A549 (cell line): ENCODE data around the gene P4HTM. TPM values are rescaled to one million over a fixed set of nuclear protein-coding genes. Genes with fewer than 3 reads are reported as not detected.

Source experiments
- ATAC-seq, 2 experiments: fragments of 200-7000 bp in 1 of 2; fragments of >200 bp in 1 of 2; cut with Nextera tagmentation in 1 of 2; cut with Tn5 transposase in 1 of 2; 3 replicates each; pipeline versions ENCODE4 v1.8.0 to v1.9.1; 2018 to 2020; ENCODE audit warnings: mild to moderate bottlenecking in 1 of 2, moderate library complexity in 1 of 2
- CTCF ChIA-PET: fragments of 300-600 bp; sonication (Branson Sonifier 250); formaldehyde crosslinking; extraction: SDS; loops from one replicate; lab custom pipeline; 2021; ENCODE audit warnings: antibody characterized with exemption, inconsistent platforms; lab: Yijun Ruan, JAX
- POLR2A ChIA-PET: fragments of 350-600 bp; formaldehyde crosslinking; extraction: SDS; loops from one replicate; lab custom pipeline; 2021; ENCODE audit warnings: antibody characterized with exemption, inconsistent platforms; lab: Yijun Ruan, JAX
- DNase-seq, 2 experiments: peaks; one replicate each; pipeline versions ENCODE4 v3.0.0 to v3.0.0-alpha.2; 2011 to 2016; ENCODE audit warnings: low read depth in 1 of 2, low spot score in 1 of 2
- FAIRE-seq: peaks from 2 replicates; lab custom pipeline; 2011; peaks lifted over from hg19 to GRCh38; lab: Jason Lieb, UNC
- H3K27ac ChIP-seq, 2 experiments: fragments of >200 bp; sonication (Bioruptor Twin); formaldehyde crosslinking; 3 replicates each; pipeline ENCODE4 v1.5.1; 2016 to 2017
- H3K4me1 ChIP-seq: fragments of >200 bp; sonication (Bioruptor Twin); formaldehyde crosslinking; 3 replicates; pipeline ENCODE4 v1.6.1; 2016
- H3K4me2 ChIP-seq: fragments of >200 bp; sonication (Bioruptor Twin); formaldehyde crosslinking; 3 replicates; pipeline ENCODE4 v1.6.1; 2016
- H3K4me3 ChIP-seq: fragments of >200 bp; sonication (Bioruptor Twin); formaldehyde crosslinking; 3 replicates; pipeline ENCODE4 v1.5.1; 2016
- H3K9me3 ChIP-seq: fragments of >200 bp; sonication (Bioruptor Twin); formaldehyde crosslinking; 3 replicates; pipeline ENCODE4 v1.6.1; 2016
- BCL3 ChIP-seq: fragments of >200 bp; sonication (Bioruptor Twin); formaldehyde crosslinking; IDR thresholded peaks from 3 replicates; pipeline ENCODE4 v1.6.1; 2016
- CBX2 ChIP-seq: fragments of 200-600 bp; sonication (generic); IDR thresholded peaks from 2 replicates; pipeline ENCODE4 v1.6.1; 2016; ENCODE audit warnings: low read depth, mild to moderate bottlenecking, borderline replicate concordance
- CBX8 ChIP-seq: fragments of 200-600 bp; sonication (generic); IDR thresholded peaks from 2 replicates; pipeline ENCODE4 v1.6.1; 2016
- CHD2 ChIP-seq: fragments of 150-350 bp; IDR thresholded peaks from 2 replicates; pipeline ENCODE4 v1.6.1; 2014; ENCODE audit warnings: low read length; ENCODE audit not compliant: partially characterized antibody
- EHF ChIP-seq: fragments of 250-450 bp; sonication (Bioruptor Pico); IDR thresholded peaks from 2 replicates; pipeline ENCODE4 v1.5.0; 2020; ENCODE audit warnings: mild to moderate bottlenecking
- EHMT2 ChIP-seq: fragments of 200-600 bp; sonication (generic); IDR thresholded peaks from 2 replicates; pipeline ENCODE4 v1.6.1; 2016; ENCODE audit warnings: antibody characterized with exemption, low read depth, mild to moderate bottlenecking, moderate library complexity
- FOSB ChIP-seq: fragments of 250-450 bp; sonication (Bioruptor Pico); IDR thresholded peaks from 2 replicates; pipeline ENCODE4 v1.5.0; 2020; ENCODE audit warnings: mild to moderate bottlenecking, moderate library complexity
- GATA3 ChIP-seq: IDR thresholded peaks from 2 replicates; pipeline ENCODE4 v1.6.1; 2012; ENCODE audit warnings: borderline replicate concordance
- HDAC2 ChIP-seq: fragments of 200-600 bp; sonication (generic); IDR thresholded peaks from 2 replicates; pipeline ENCODE4 v1.6.1; 2016
- HEYL ChIP-seq: fragments of 250-450 bp; sonication (Bioruptor Pico); IDR thresholded peaks from 2 replicates; pipeline ENCODE4 v1.8.0; 2021; ENCODE audit warnings: mild to moderate bottlenecking, moderate library complexity
- HOXA7 ChIP-seq: fragments of 250-450 bp; sonication (Bioruptor Pico); IDR thresholded peaks from 2 replicates; pipeline ENCODE4 v1.5.0; 2020; ENCODE audit warnings: mild to moderate bottlenecking, moderate library complexity
- HOXB13 ChIP-seq: fragments of 250-450 bp; sonication (Bioruptor Pico); IDR thresholded peaks from 2 replicates; pipeline ENCODE4 v1.5.0; 2020; ENCODE audit warnings: low read depth, mild to moderate bottlenecking, moderate library complexity
- HOXB5 ChIP-seq: fragments of 250-450 bp; sonication (Bioruptor Pico); IDR thresholded peaks from 2 replicates; pipeline ENCODE4 v1.5.0; 2020; ENCODE audit warnings: mild to moderate bottlenecking, moderate library complexity
- JUNB ChIP-seq: fragments of >200 bp; sonication (Bioruptor Twin); formaldehyde crosslinking; IDR thresholded peaks from 2 replicates; pipeline ENCODE4 v1.6.1; 2016
- KDM5A ChIP-seq: fragments of 200-600 bp; sonication (generic); IDR thresholded peaks from 2 replicates; pipeline ENCODE4 v1.6.1; 2016; ENCODE audit warnings: antibody characterized with exemption, mild to moderate bottlenecking
- MAFK ChIP-seq: fragments of 450-650 bp; IDR thresholded peaks from 2 replicates; pipeline ENCODE4 v1.6.1; 2014; ENCODE audit not compliant: partially characterized antibody
- MAX ChIP-seq: IDR thresholded peaks from 2 replicates; pipeline ENCODE4 v1.6.1; 2012
- PHF8 ChIP-seq: fragments of 200-600 bp; sonication (generic); IDR thresholded peaks from 2 replicates; pipeline ENCODE4 v1.6.1; 2016; ENCODE audit warnings: low read depth, mild to moderate bottlenecking, antibody characterized with exemption, moderate library complexity, borderline replicate concordance
- POLR2AphosphoS2 ChIP-seq: conservative IDR thresholded peaks from 2 replicates; pipeline ENCODE4 v1.6.1; 2012; ENCODE audit warnings: low read length, improper control_type of control experiment, inconsistent platforms
- RAD21 ChIP-seq, 2 experiments: fragments of >200 bp in 1 of 2; sonication (Bioruptor Twin) in 1 of 2; formaldehyde crosslinking in 1 of 2; IDR thresholded peaks in 1 of 2; conservative IDR thresholded peaks in 1 of 2; 2 replicates in 1 of 2; 3 replicates in 1 of 2; pipeline ENCODE4 v1.6.1; 2012 to 2018; ENCODE audit warnings: inconsistent platforms in 1 of 2
- SREBF2 ChIP-seq: fragments of 450-650 bp; IDR thresholded peaks from 2 replicates; pipeline ENCODE4 v1.6.1; 2014; ENCODE audit warnings: mild to moderate bottlenecking, moderate library complexity
- TFCP2L1 ChIP-seq: fragments of 250-450 bp; sonication (Bioruptor Pico); IDR thresholded peaks from 2 replicates; pipeline ENCODE4 v1.5.0; 2021; ENCODE audit warnings: mild to moderate bottlenecking
- TP53 ChIP-seq: fragments of 250-450 bp; sonication (Bioruptor Pico); IDR thresholded peaks from 2 replicates; pipeline ENCODE4 v1.5.0; 2021; ENCODE audit warnings: mild to moderate bottlenecking, moderate library complexity
- ZC3H11A ChIP-seq: fragments of 450-650 bp; IDR thresholded peaks from 2 replicates; pipeline ENCODE4 v1.6.1; 2014; ENCODE audit warnings: antibody characterized with exemption, mild to moderate bottlenecking
- ZNF302 ChIP-seq: fragments of 250-450 bp; sonication (Bioruptor Pico); IDR thresholded peaks from 2 replicates; pipeline ENCODE4 v1.9.0; 2021; ENCODE audit warnings: inconsistent platforms, mild to moderate bottlenecking, moderate library complexity
- WGBS: methylation state at CpG from one replicate; pipeline ENCODE4 v1.1.6; 2017; ENCODE audit errors: missing lambda C conversion rate; 5-methylcytosine and 5-hydroxymethylcytosine counted together
- polyA plus RNA-seq, 4 experiments: library from polyadenylated mRNA; depleted of rRNA in 3 of 4; stranded (reverse); fragments of >200 nt; fragmentation: RNase III in 1 of 4; extraction: RNeasy Plus Mini Kit Qiagen cat#74134 plus additional on column Dnase treatment in 1 of 4; gene quantifications; 2 replicates in 3 of 4; 3 replicates in 1 of 4; pipeline ENCODE4 v1.2.3, GENCODE V29; 2011 to 2017
- TF ChIP-seq, protein P1 (sequence below): fragments of >200 bp; sonication (Bioruptor Twin); formaldehyde crosslinking; IDR thresholded peaks from 2 replicates; pipeline ENCODE4 v1.6.1; 2016

P4HTM gene
- polyA plus RNA-seq, 2 of the 4 experiments (the other 2 are of a cell fraction) = 14.4 to 16.4 TPM

DNA sequence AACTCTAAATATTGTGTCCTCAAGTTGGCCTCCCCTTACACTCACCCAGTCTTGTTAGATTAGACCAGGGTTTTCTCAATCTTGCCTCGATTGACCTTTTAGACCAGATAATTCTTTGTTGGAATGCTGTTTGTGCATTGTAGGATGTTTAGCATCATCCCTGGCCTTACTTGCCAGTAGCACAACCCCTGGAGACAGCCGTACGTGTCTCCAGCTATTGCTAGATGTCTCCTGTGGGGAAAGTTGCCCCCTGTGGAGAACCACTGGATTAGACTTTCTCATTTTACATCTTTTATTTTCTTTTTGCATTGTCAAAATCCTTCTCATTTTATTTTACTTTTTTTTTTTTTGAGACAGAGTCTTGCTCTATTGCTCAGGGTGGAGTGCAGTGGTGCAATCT is 19.4 kb downstream of the P4HTM start:
- 72% methylated on average over 3 of the region's 3 CpGs for WGBS
- no peak for TF ChIP-seq KDM5A
- TF ChIP-seq HOXB5 (CRISPR knock-in tag) = no peak
- no peak for TF ChIP-seq HOXB13 (CRISPR knock-in tag)
- TF ChIP-seq GATA3 = no peak
- no peak for TF ChIP-seq RAD21 (conservative IDR thresholded peaks at IDR 0.05 in 1 of 2, IDR thresholded peaks at IDR 0.05 in 1 of 2)
- TF ChIP-seq CBX2 = no peak
- no peak for TF ChIP-seq HOXA7 (CRISPR knock-in tag)
- TF ChIP-seq, all 56 proteins: peak for 0
- no peaks in the 10 kb centered on the region for H3K9me3 ChIP-seq
- no peak for DNase-seq
- FAIRE-seq = no peak
- H3K27ac ChIP-seq = no peak overlapping the region
- CTCF ChIA-PET = interaction anchor here (0.6 to 30.1 kb wide), 3 partner anchors 10 to 25 kb away, joined by 3 to 385 read pairs (median 65); partner anchors contain the start of genes DALRD3, NDUFAF3 and P4HTM
- H3K4me1 ChIP-seq = peaks cover 21% of the 10 kb centered on the region; the same call in 2 of the 3 replicates
- no peak for ATAC-seq
- H3K4me2 ChIP-seq = no peak overlapping the region
- POLR2A ChIA-PET = no interaction called here
- H3K4me3 ChIP-seq = no peak overlapping the region

DNA sequence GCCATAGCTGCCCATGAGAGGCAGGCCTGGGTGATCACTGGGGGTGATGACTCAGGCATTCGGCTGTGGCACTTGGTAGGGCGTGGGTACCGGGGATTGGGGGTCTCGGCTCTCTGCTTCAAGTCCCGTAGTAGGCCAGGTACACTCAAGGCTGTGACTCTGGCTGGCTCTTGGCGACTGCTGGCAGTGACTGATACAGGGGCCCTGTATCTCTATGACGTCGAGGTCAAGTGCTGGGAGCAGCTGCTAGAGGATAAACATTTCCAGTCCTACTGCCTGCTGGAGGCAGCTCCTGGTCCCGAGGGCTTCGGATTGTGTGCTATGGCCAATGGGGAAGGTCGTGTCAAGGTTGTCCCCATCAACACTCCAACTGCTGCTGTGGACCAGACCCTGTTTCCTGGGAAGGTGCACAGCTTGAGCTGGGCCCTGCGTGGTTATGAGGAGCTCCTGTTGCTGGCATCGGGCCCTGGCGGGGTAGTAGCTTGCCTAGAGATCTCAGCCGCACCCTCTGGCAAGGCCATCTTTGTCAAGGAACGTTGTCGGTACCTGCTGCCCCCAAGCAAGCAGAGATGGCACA is 22.5 kb downstream of the P4HTM start:
- no peak overlapping the region for H3K27ac ChIP-seq
- no peak overlapping the region for H3K4me2 ChIP-seq
- 86% methylated on average over 8 of the region's 17 CpGs for WGBS
- FAIRE-seq = no peak
- ChIA-PET CTCF (interaction anchor here (1.4 to 30.1 kb wide), 5 partner anchors 8 to 82 kb away, joined by 3 to 385 read pairs (median 6); partner anchors contain the start of genes NDUFAF3, P4HTM and QRICH1), POLR2A (interaction anchor here (0.6 to 2.5 kb wide), 2 partner anchors 9 to 612 kb away, joined by 8 to 10 read pairs; partner anchors contain the start of gene NDUFAF3)
- H3K4me3 ChIP-seq = no peak overlapping the region
- TF ChIP-seq TP53 (CRISPR knock-in tag) (no peak), HOXB13 (CRISPR knock-in tag) (no peak), SREBF2 (no peak), MAX (no peak), POLR2AphosphoS2 (no peak), CBX8 (no peak), HEYL (CRISPR knock-in tag) (no peak), EHMT2 (no peak), PHF8 (no peak), HDAC2 (no peak), FOSB (CRISPR knock-in tag) (no peak), BCL3 (no peak), CHD2 (no peak), MAFK (no peak), ZC3H11A (no peak), ZNF302 (no peak), JUNB (no peak), TFCP2L1 (no peak), EHF (CRISPR knock-in tag) (no peak)
- TF ChIP-seq, protein P1, sequence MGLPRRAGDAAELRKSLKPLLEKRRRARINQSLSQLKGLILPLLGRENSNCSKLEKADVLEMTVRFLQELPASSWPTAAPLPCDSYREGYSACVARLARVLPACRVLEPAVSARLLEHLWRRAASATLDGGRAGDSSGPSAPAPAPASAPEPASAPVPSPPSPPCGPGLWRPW = no peak
- ATAC-seq = no peak
- no peaks in the 10 kb centered on the region for H3K9me3 ChIP-seq
- no peak for DNase-seq
- H3K4me1 ChIP-seq = peaks cover 13% of the 10 kb centered on the region; the same call in 2 of the 3 replicates
